Activated CD4-positive, alpha-beta T cell treated with anti-CD3 and anti-CD28 coated beads for 36 hours (primary cell): Measurements from ENCODE around the gene CMC4. TPM values are rescaled to one million over a fixed set of nuclear protein-coding genes. Genes with fewer than 3 reads are reported as not detected.

Experiments used
- ATAC-seq: fragments of 200-7000 bp; cut with Tn5 transposase; one replicate; pipeline ENCODE4 v1.10.0; 2021; ENCODE audit warnings: mild to moderate bottlenecking, moderate library complexity
- CTCF ChIA-PET: fragments of 350-600 bp; sonication (Branson Sonifier 250); formaldehyde crosslinking; loops from one replicate; lab custom pipeline; 2021; ENCODE audit warnings: antibody characterized with exemption; lab: Charles Lee
- POLR2A ChIA-PET: fragments of 350-600 bp; sonication (Branson Sonifier 250); formaldehyde crosslinking; loops from one replicate; lab custom pipeline; 2021; ENCODE audit warnings: antibody characterized with exemption, inconsistent platforms; lab: Charles Lee
- DNase-seq: peaks from one replicate; pipeline ENCODE4 v3.0.0-alpha.2; 2020
- H3K27ac Mint-ChIP-seq: one replicate; pipeline ENCODE4 v1.8.0; 2021; ENCODE audit warnings: mixed read lengths
- H3K27me3 Mint-ChIP-seq: one replicate; pipeline ENCODE4 v1.8.0; 2021; ENCODE audit warnings: mixed read lengths
- H3K36me3 Mint-ChIP-seq: one replicate; pipeline ENCODE4 v1.8.0; 2021; ENCODE audit warnings: low read depth, mixed read lengths
- H3K4me1 Mint-ChIP-seq: one replicate; pipeline ENCODE4 v1.8.0; 2021; ENCODE audit warnings: mixed read lengths
- H3K4me3 Mint-ChIP-seq: one replicate; pipeline ENCODE4 v1.8.0; 2021; ENCODE audit warnings: mild to moderate bottlenecking, moderate library complexity, mixed read lengths
- H3K9me3 Mint-ChIP-seq: one replicate; pipeline ENCODE4 v1.8.0; 2021; ENCODE audit warnings: low read depth, mixed read lengths
- intact Hi-C, 2 experiments: fragments of 100-400 bp; cut with DNase I in 1 of 2; cut with micrococcal nuclease in 1 of 2; formaldehyde crosslinking; loops; one replicate each; pipeline versions ENCODE4 v1.14.2 to v1.15.1; 2022 to 2024; cut with DNase I, micrococcal nuclease
- total RNA-seq, 2 experiments: library from RNA; stranded (reverse); gene quantifications; one replicate each; pipeline ENCODE4 v1.2.3, GENCODE V29; 2021

Gene CMC4, protein sequence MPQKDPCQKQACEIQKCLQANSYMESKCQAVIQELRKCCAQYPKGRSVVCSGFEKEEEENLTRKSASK
- total RNA-seq: 1 to 10 TPM; 3.8 to 7.6 TPM

- Mint-ChIP-seq H3K9me3 (no peaks in the 10 kb centered on the region), H3K27ac (peak within 1 kb of the TSS; percentile 93), H3K4me1 (peaks cover 53% of the 10 kb centered on the region), H3K4me3 (peak within 1 kb of the TSS; percentile 90), H3K27me3 (no peaks in the 10 kb centered on the region), H3K36me3 (peaks cover 29% of the 10 kb centered on the region)
- intact Hi-C loops: loop anchor here (1.0 to 10.0 kb wide), 11 partner anchors 14 to 1599 kb away; partner anchors contain the start of genes VBP1 (in 2 of the 2), DKC1 (in 1 of the 2), FUNDC2 (in 1 of the 2) and HAUS7 (in 1 of the 2)
- ATAC-seq: peak; percentile 93
- peak; percentile 87 for DNase-seq
- POLR2A ChIA-PET: no interaction called here
- CTCF ChIA-PET: interaction anchor here (1.2 to 1.4 kb wide), 2 partner anchors 14 to 78 kb away, joined by 3 to 6 read pairs; no protein-coding TSS in a partner anchor
These were observed at the start of gene CMC4, which contains the start of the genes BRCC3 and MTCP1 for GRCh38 chrX:155070975-155071693. CMC4 (minus strand) TSS chrX:155071136; CDS start chrX:155064023, 7,113 bp downstream. BRCC3 (plus strand) TSS chrX:155071508; CDS start chrX:155071528, 20 bp downstream. MTCP1 (minus strand) TSS chrX:155071136; CDS start chrX:155066010, 5,126 bp downstream.

DNA sequence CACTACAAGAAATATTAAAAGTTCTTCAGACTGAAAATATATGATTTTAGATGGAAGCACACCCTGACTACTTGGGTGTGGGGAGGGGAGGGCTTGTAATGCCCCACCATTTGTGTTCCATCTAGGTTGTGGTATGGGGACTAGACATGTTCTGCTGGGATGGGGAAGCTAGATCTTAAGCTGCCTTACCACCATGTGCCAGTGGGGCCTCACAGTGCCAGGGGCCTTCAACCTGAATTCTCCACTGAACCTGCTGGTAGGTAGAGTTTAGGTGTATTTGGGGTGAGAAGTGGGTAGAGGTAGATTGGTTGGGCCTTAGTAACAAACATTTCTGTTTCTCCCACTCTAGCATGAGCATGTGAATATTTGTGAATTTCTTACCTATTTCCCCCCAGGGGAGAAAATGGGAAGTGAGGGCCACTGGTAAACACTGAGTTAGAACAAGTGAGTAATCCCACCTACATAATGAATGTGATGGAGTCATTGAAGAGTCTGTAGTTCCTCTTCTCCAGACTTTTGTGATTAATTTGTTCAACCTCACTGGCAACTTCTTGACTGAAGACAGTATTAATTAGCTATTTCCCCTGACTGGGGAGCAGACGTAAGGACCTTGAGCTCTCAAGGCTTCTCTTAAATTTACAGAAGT is 44.4 kb upstream of the CMC4 start:
- DNase-seq: no peak
- no peaks in the 10 kb centered on the region for H3K4me1 Mint-ChIP-seq
- no peaks in the 10 kb centered on the region for H3K9me3 Mint-ChIP-seq
- POLR2A ChIA-PET: no interaction called here
- H3K4me3 Mint-ChIP-seq: no peak overlapping the region
- no peak for ATAC-seq
- CTCF ChIA-PET: no interaction called here
- no peaks in the 10 kb centered on the region for H3K27me3 Mint-ChIP-seq
- no peak overlapping the region for H3K27ac Mint-ChIP-seq
- H3K36me3 Mint-ChIP-seq: peaks cover 22% of the 10 kb centered on the region
- intact Hi-C loops: no loop called here

DNA sequence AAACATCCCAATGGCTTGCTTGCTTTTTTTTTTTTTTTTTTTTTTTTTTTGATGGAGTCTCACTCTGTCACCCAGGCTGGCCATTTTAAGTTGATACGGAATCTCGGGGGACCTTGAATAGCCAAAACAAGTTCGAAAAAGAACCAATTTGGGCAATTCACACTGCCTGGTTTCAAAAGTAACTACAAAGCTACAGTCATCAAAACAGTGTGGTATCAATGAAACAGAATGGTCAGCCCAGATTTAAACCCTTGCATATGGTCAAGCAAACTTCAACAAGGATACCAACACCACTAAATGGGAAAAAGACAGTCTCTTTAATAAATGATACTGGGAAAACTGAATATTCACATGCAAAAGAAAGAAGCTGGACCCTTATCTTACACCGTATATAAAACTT is 42.2 kb upstream of the CMC4 start:
- CTCF ChIA-PET: no interaction called here
- Mint-ChIP-seq H3K27me3 (no peaks in the 10 kb centered on the region), H3K4me3 (no peak overlapping the region), H3K36me3 (peaks cover 17% of the 10 kb centered on the region), H3K4me1 (peaks cover 5% of the 10 kb centered on the region), H3K9me3 (no peaks in the 10 kb centered on the region), H3K27ac (no peak overlapping the region)
- intact Hi-C loops: no loop called here
- no peak for DNase-seq
- ATAC-seq: no peak
- POLR2A ChIA-PET: no interaction called here

- Mint-ChIP-seq H3K36me3 (peaks cover 23% of the 10 kb centered on the region), H3K27ac (no peak overlapping the region), H3K27me3 (no peaks in the 10 kb centered on the region), H3K9me3 (no peaks in the 10 kb centered on the region), H3K4me1 (peaks cover 11% of the 10 kb centered on the region), H3K4me3 (no peak overlapping the region)
- ChIA-PET CTCF (no interaction called here), POLR2A (no interaction called here)
- ATAC-seq (no peak), DNase-seq (no peak)
- intact Hi-C loops: no loop called here
These were observed 41.2 kb upstream of the CMC4 start for GRCh38 chrX:155112171-155112570.

DNA sequence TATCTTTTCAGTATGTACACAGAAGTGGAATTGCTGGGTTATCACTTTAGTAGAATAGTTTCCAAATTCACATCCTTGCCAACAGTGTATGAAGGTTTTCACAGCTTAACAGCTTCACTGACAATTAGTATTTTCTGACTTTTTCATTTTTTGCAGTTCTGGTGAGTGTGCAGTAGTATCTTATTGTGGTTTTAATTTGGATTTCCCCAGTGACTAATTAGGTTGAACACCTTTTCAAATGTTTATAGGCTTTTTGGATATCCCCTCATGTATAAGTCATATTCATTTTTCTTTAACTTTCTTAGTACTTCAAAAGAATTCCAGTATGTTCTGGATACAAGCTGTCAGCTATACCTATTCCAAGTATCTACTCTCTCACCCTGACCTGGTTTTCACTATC is 37.5 kb upstream of the CMC4 start:
- ChIA-PET CTCF (interaction anchor here (0.6 to 0.7 kb wide), 2 partner anchors 87 to 177 kb away, joined by 4 read pairs; no protein-coding TSS in a partner anchor), POLR2A (no interaction called here)
- peaks cover 11% of the 10 kb centered on the region for H3K4me1 Mint-ChIP-seq
- ATAC-seq: peak; percentile 93
- DNase-seq: no peak
- intact Hi-C loops: no loop called here
- H3K4me3 Mint-ChIP-seq: no peak overlapping the region
- no peak overlapping the region for H3K27ac Mint-ChIP-seq
- no peaks in the 10 kb centered on the region for H3K27me3 Mint-ChIP-seq
- peaks cover 21% of the 10 kb centered on the region for H3K36me3 Mint-ChIP-seq
- no peaks in the 10 kb centered on the region for H3K9me3 Mint-ChIP-seq

- Mint-ChIP-seq H3K27me3 (no peaks in the 10 kb centered on the region), H3K36me3 (peaks cover 15% of the 10 kb centered on the region), H3K9me3 (no peaks in the 10 kb centered on the region), H3K4me3 (no peak overlapping the region), H3K4me1 (peaks cover 14% of the 10 kb centered on the region), H3K27ac (no peak overlapping the region)
- DNase-seq (no peak), ATAC-seq (no peak)
- intact Hi-C loops: no loop called here
- CTCF ChIA-PET: interaction anchor here (1.6 kb wide), 1 partner anchor 12 kb away, joined by 4 read pairs; no protein-coding TSS in a partner anchor
- POLR2A ChIA-PET: no interaction called here
These were observed 35.0 kb upstream of the CMC4 start for GRCh38 chrX:155105919-155106318.

- no peaks in the 10 kb centered on the region for H3K27me3 Mint-ChIP-seq
- H3K9me3 Mint-ChIP-seq: no peaks in the 10 kb centered on the region
- intact Hi-C loops: loop anchor here (1.0 to 5.0 kb wide), 3 partner anchors 55 to 728 kb away; partner anchors contain the start of gene VBP1 (in 1 of the 2)
- POLR2A ChIA-PET: interaction anchor here (0.5 kb wide), 1 partner anchor 120 kb away, joined by 4 read pairs; no protein-coding TSS in a partner anchor
- no peak overlapping the region for H3K4me3 Mint-ChIP-seq
- CTCF ChIA-PET: interaction anchor here (0.7 to 2.2 kb wide), 6 partner anchors 13 to 551 kb away, joined by 3 to 6 read pairs (median 3); no protein-coding TSS in a partner anchor
- ATAC-seq (peak; percentile 73), DNase-seq (peak; percentile 26)
- no peak overlapping the region for H3K27ac Mint-ChIP-seq
- peaks cover 22% of the 10 kb centered on the region for H3K36me3 Mint-ChIP-seq
- peaks cover 2% of the 10 kb centered on the region for H3K4me1 Mint-ChIP-seq
These were observed 23.6 kb upstream of the CMC4 start for GRCh38 chrX:155094468-155095061.

GRCh38 chrX:155086961-155087735 is 16.2 kb upstream of the CMC4 start:
- POLR2A ChIA-PET: interaction anchor here (0.7 kb wide), 1 partner anchor 338 kb away, joined by 3 read pairs; no protein-coding TSS in a partner anchor
- DNase-seq (no peak), ATAC-seq (no peak)
- H3K27me3 Mint-ChIP-seq: no peaks in the 10 kb centered on the region
- peaks cover 14% of the 10 kb centered on the region for H3K36me3 Mint-ChIP-seq
- H3K4me1 Mint-ChIP-seq: peaks cover 2% of the 10 kb centered on the region
- intact Hi-C loops: loop anchor here (1.0 kb wide), 2 partner anchors 106 to 169 kb away; no protein-coding TSS in a partner anchor
- CTCF ChIA-PET: interaction anchor here (0.9 to 1.2 kb wide), 2 partner anchors 28 to 67 kb away, joined by 3 to 4 read pairs; no protein-coding TSS in a partner anchor
- H3K27ac Mint-ChIP-seq: no peak overlapping the region
- H3K4me3 Mint-ChIP-seq: no peak overlapping the region
- no peaks in the 10 kb centered on the region for H3K9me3 Mint-ChIP-seq

- peaks cover 2% of the 10 kb centered on the region for H3K4me1 Mint-ChIP-seq
- POLR2A ChIA-PET: interaction anchor here (0.7 kb wide), 1 partner anchor 337 kb away, joined by 3 read pairs; no protein-coding TSS in a partner anchor
- H3K27me3 Mint-ChIP-seq: no peaks in the 10 kb centered on the region
- CTCF ChIA-PET: interaction anchor here (1.2 kb wide), 2 partner anchors 66 to 107 kb away, joined by 3 to 4 read pairs; no protein-coding TSS in a partner anchor
- no peaks in the 10 kb centered on the region for H3K9me3 Mint-ChIP-seq
- intact Hi-C loops: loop anchor here (1.0 kb wide), 2 partner anchors 105 to 168 kb away; no protein-coding TSS in a partner anchor
- no peak overlapping the region for H3K27ac Mint-ChIP-seq
- ATAC-seq (no peak), DNase-seq (peak; percentile 63)
- H3K4me3 Mint-ChIP-seq: no peak overlapping the region
- H3K36me3 Mint-ChIP-seq: peaks cover 17% of the 10 kb centered on the region
These were observed 15.4 kb upstream of the CMC4 start for GRCh38 chrX:155086202-155086840.
